ENCODE results near the gene USP4.

DNA sequence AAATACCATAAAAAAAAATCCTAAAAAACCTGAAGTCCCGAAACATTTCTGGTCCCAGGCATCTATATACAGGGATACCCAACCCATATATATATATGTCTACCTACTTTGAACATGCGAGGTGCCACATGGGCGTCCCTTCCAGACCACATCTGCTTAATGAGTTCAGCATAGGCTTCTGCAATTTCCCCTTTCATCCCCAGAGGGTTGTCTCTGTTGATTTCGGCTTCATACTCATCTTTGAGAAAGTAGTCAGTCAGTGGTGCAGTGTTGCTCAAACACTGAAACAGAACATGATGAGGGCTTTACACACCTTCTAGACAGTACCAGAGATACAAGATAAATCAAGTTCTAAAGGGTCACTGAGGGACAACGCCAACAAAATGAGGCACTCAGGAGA, 34.2 kb downstream of the USP4 start:
- TF ChIP-seq ZNF274 (IDR thresholded peaks at IDR 0.05; ENCODE audit: low read depth, low read length): no peak
- no peak for TF ChIP-seq YY1 (IDR thresholded peaks at IDR 0.05; ENCODE audit: insufficient read depth, insufficient read length)
